NCI-H446 treated with DMSO at 0.1 percent for 48 hours (cell line): ENCODE measurements around the gene PDE8A.
"Not testable (repeated sequence)": the region's sequence is repeated elsewhere in the genome, so short reads cannot be mapped to it uniquely, and the experiment has no call there.

Experiments used
- DNase-seq: peaks from one replicate; lab custom pipeline; 2025; lab: John Stamatoyannopoulos, UW

The PDE8A gene

GRCh38 chr15:84961707-84962106 lies 19.9 kb upstream of the PDE8A start:
- no peak for DNase-seq

- no peak for DNase-seq
These were observed 18.7 kb upstream of the PDE8A start for GRCh38 chr15:84962955-84963354.

- DNase-seq, result no peak
These were observed 14.3 kb upstream of the PDE8A start for GRCh38 chr15:84967380-84967779.

GRCh38 chr15:84968301-84968700 lies 13.4 kb upstream of the PDE8A start:
- no peak for DNase-seq

GRCh38 chr15:84969257-84969656 lies 12.4 kb upstream of the PDE8A start:
- DNase-seq, result no peak

GRCh38 chr15:84970843-84971242 lies 10.8 kb upstream of the PDE8A start:
- DNase-seq, result no peak

- DNase-seq, result no peak
These were observed 7.9 kb upstream of the PDE8A start for GRCh38 chr15:84973492-84974460.

GRCh38 chr15:84975871-84976351 lies 5.7 kb upstream of the PDE8A start:
- DNase-seq, result no peak

- DNase-seq, result no peak
These were observed 4.8 kb upstream of the PDE8A start for GRCh38 chr15:84976746-84977345.

- DNase-seq, result no peak
These were observed 2.0 kb upstream of the PDE8A start for GRCh38 chr15:84979651-84980050.

- DNase-seq, result peak; percentile 74
These were observed 1.2 kb upstream of the PDE8A start for GRCh38 chr15:84980196-84981053.

- peak; percentile 84 for DNase-seq
These were observed 474 bp upstream of the PDE8A start for GRCh38 chr15:84981054-84981710.

GRCh38 chr15:84982301-84982920 lies 755 bp downstream of the PDE8A start:
- DNase-seq, result no peak

- no peak for DNase-seq
These were observed 1.6 kb downstream of the PDE8A start for GRCh38 chr15:84983294-84983693.

- DNase-seq, result no peak
These were observed 2.1 kb downstream of the PDE8A start for GRCh38 chr15:84983711-84984110.

- no peak for DNase-seq
These were observed 3.5 kb downstream of the PDE8A start for GRCh38 chr15:84985158-84985557.

GRCh38 chr15:84987351-84987750 lies 5.7 kb downstream of the PDE8A start:
- DNase-seq, result not testable (repeated sequence)

- no peak for DNase-seq
These were observed 6.4 kb downstream of the PDE8A start for GRCh38 chr15:84987949-84988624.

GRCh38 chr15:84988909-84989644 lies 7.4 kb downstream of the PDE8A start:
- DNase-seq, result no peak

GRCh38 chr15:84990507-84990906 lies 8.9 kb downstream of the PDE8A start:
- no peak for DNase-seq
